ENCODE measurements around the gene PTPRT.

- no peak for TF ChIP-seq POLR2A (IDR thresholded peaks at IDR 0.05; ENCODE audit: extremely low read depth, insufficient read length)
- no peak for TF ChIP-seq MYC (IDR thresholded peaks at IDR 0.05; ENCODE audit: low read depth, low read length)
- TF ChIP-seq CTCF (IDR thresholded peaks at IDR 0.05; ENCODE audit: low read depth, low read length): no peak
- no peak for TF ChIP-seq MAX (IDR thresholded peaks at IDR 0.05; ENCODE audit: low read depth, low read length)
Measured at GRCh38 chr20:42889517-42889916, 300.2 kb downstream of the PTPRT start.

All from NB4 (cell line).